NB4 (cell line): ENCODE measurements around the gene MGMT.

ENCODE experiments used
- DNase-seq: peaks from one replicate; pipeline ENCODE4 v3.0.0; 2010; ENCODE audit warnings: low read depth
- H3K4me3 ChIP-seq: one replicate; pipeline ENCODE4 v1.5.1; 2011; ENCODE audit warnings: mild to moderate bottlenecking, low read depth, low read length, moderate library complexity
- MAX ChIP-seq: IDR thresholded peaks from 2 replicates; pipeline ENCODE4 v1.6.1; 2011; ENCODE audit warnings: low read depth, low read length
- MYC ChIP-seq: IDR thresholded peaks from 2 replicates; pipeline ENCODE4 v1.6.1; 2011; ENCODE audit warnings: low read depth, low read length
- POLR2A ChIP-seq: IDR thresholded peaks from 2 replicates; pipeline ENCODE4 v1.6.1; 2011; ENCODE audit warnings: mild to moderate bottlenecking; ENCODE audit not compliant: insufficient read length; ENCODE audit errors: extremely low read depth
- TF ChIP-seq, protein P1 (sequence below): IDR thresholded peaks from one replicate; pipeline ENCODE4 v1.5.1; 2012; ENCODE audit warnings: low read depth, low read length

The MGMT gene

GRCh38 chr10:129498680-129499079 lies 31.6 kb downstream of the MGMT start:
- no peak overlapping the region for H3K4me3 ChIP-seq
- TF ChIP-seq MYC (no peak), POLR2A (no peak), MAX (no peak)
- TF ChIP-seq, protein P1, sequence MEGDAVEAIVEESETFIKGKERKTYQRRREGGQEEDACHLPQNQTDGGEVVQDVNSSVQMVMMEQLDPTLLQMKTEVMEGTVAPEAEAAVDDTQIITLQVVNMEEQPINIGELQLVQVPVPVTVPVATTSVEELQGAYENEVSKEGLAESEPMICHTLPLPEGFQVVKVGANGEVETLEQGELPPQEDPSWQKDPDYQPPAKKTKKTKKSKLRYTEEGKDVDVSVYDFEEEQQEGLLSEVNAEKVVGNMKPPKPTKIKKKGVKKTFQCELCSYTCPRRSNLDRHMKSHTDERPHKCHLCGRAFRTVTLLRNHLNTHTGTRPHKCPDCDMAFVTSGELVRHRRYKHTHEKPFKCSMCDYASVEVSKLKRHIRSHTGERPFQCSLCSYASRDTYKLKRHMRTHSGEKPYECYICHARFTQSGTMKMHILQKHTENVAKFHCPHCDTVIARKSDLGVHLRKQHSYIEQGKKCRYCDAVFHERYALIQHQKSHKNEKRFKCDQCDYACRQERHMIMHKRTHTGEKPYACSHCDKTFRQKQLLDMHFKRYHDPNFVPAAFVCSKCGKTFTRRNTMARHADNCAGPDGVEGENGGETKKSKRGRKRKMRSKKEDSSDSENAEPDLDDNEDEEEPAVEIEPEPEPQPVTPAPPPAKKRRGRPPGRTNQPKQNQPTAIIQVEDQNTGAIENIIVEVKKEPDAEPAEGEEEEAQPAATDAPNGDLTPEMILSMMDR: peak; percentile 24
- peak; percentile 14 for DNase-seq

DNA sequence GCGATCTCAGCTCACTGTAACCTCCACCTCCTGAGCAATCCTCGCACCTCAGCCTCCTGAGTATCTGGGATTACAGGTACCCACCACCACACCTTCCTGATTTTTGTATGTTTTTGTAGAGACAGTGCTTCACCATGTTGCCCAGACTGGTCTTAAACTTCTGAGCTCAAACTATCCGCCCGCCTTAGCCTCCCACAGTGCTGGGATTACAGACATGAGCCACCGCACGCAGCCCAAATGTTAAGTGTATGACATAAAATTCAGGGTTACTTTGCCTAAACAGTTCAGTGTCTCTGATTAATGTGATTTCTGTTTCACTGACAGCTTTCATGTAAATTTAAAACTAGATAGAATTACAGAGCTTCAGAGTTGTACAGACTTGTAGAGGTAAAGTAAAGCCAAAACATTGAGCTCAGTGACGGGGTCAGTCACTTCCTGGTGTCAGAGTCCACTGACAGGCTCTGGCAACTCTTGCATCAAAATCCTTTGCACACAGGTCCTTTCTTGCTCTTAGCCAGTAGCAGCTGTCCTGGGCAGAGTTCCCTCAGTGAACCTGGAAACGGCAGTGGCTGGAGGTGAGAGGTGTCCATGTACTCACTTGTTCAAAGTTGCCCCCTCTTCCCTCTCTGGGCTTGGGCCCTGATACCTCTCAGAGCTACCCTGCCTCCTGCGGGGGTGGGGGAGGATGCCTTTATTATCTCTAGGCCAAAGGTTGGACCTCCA lies 33.7 kb downstream of the MGMT start:
- no peak for DNase-seq
- TF ChIP-seq MAX: no peak
- TF ChIP-seq, protein P1: no peak
- TF ChIP-seq POLR2A: no peak
- TF ChIP-seq MYC: no peak
- H3K4me3 ChIP-seq: no peak overlapping the region

DNA sequence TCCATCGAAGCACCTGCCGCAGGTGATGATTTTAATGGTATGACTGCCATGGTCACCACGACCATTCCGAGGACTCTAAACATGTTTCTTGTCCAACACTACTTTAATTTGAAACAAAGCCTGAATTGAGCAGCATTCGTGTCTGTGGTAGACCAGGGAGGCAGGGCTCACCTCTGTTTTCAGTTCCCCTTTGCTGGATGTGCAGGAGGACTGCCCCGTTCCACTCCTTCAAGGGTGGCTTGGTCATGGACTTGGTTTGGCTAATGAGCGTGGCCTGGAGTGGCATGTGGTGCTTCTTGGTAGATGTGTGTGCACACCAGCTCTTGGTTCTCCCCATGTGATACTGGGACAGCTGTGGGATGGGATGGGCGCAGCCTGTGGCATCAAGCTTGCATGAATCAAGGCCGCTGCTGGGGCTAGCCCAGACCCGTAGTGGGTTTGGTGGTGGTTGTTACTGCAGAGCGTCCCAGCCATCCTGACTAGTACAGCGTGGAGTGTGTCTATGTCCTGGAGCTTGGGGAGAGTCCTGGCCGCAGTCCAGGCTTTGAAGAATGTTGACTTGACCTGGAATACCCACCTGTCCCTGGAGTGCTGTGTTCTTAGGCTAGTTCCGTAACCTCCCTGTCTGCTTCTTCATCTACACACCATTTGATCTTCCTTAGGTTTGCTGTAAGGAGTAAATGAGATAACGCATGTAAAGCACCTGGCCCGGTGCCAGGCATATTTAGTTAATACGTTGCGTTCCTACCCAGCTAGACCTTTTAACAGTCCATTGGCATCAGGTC lies 34.8 kb downstream of the MGMT start:
- H3K4me3 ChIP-seq: no peak overlapping the region
- TF ChIP-seq MAX: no peak
- TF ChIP-seq, protein P1: no peak
- no peak for TF ChIP-seq MYC
- no peak for TF ChIP-seq POLR2A
- DNase-seq: no peak

GRCh38 chr10:129502448-129502847 lies 35.4 kb downstream of the MGMT start:
- H3K4me3 ChIP-seq: no peak overlapping the region
- TF ChIP-seq MYC (no peak), POLR2A (no peak), MAX (no peak)
- TF ChIP-seq, protein P1: no peak
- no peak for DNase-seq

GRCh38 chr10:129505500-129506075 lies 38.5 kb downstream of the MGMT start:
- H3K4me3 ChIP-seq: no peak overlapping the region
- TF ChIP-seq MYC: no peak
- TF ChIP-seq, protein P1: no peak
- TF ChIP-seq MAX: no peak
- DNase-seq: no peak
